Skeletal muscle satellite cell (primary cell): ENCODE measurements around the gene ALG5.

Experiments
- H3K27me3 ChIP-seq: 2 replicates; pipeline ENCODE4 v1.7.0; 2013; ENCODE audit warnings: low read length; ENCODE audit not compliant: control insufficient read depth, insufficient read depth
- H3K36me3 ChIP-seq: 2 replicates; pipeline ENCODE4 v1.7.0; 2013; ENCODE audit warnings: mild to moderate bottlenecking, control low read depth, low read length; ENCODE audit not compliant: insufficient read depth
- H3K4me1 ChIP-seq: 2 replicates; pipeline ENCODE4 v1.7.0; 2013; ENCODE audit warnings: low read length; ENCODE audit not compliant: control insufficient read depth, insufficient read depth
- H3K4me2 ChIP-seq: 2 replicates; pipeline ENCODE4 v1.7.0; 2013; ENCODE audit warnings: mild to moderate bottlenecking, low read length
- H3K4me3 ChIP-seq: 2 replicates; pipeline ENCODE4 v1.7.0; 2013; ENCODE audit warnings: low read length
- H3K9ac ChIP-seq: 2 replicates; pipeline ENCODE4 v1.7.0; 2013; ENCODE audit warnings: mild to moderate bottlenecking, low read depth, low read length, moderate library complexity
- H3K9me3 ChIP-seq: replicated peaks from 2 replicates; pipeline ENCODE4 v1.7.0; 2013; ENCODE audit warnings: mild to moderate bottlenecking, control low read depth, low read length

Gene ALG5

DNA sequence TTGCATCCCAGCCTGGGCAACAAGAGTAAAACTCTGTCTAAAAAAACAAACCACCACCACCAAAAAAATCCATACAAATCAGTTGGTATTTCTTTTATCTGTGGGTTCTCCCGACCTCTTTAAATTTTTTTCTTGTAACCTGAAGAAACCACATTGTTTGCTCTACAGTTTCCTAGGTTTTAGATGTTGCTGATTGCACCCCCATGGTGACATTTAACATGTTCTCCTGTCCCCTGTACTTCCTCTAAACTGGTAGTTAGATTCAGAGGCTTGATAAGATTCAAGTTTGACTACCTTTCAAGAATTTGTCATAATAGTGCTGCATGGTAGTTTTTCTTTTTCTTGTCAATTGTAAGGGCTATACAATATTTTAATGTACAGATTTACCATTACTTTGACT is 24.0 kb downstream of the ALG5 start:
- H3K9me3 ChIP-seq = no peaks in the 10 kb centered on the region
- peaks cover 37% of the 10 kb centered on the region for H3K36me3 ChIP-seq
- H3K4me2 ChIP-seq = no peak overlapping the region
- no peak overlapping the region for H3K9ac ChIP-seq
- no peaks in the 10 kb centered on the region for H3K27me3 ChIP-seq
- no peak overlapping the region for H3K4me3 ChIP-seq
- H3K4me1 ChIP-seq = peaks cover 5% of the 10 kb centered on the region

- no peaks in the 10 kb centered on the region for H3K27me3 ChIP-seq
- H3K9ac ChIP-seq = no peak overlapping the region
- H3K4me1 ChIP-seq = no peaks in the 10 kb centered on the region
- H3K4me2 ChIP-seq = no peak overlapping the region
- H3K36me3 ChIP-seq = peaks cover 31% of the 10 kb centered on the region
- no peaks in the 10 kb centered on the region for H3K9me3 ChIP-seq
- no peak overlapping the region for H3K4me3 ChIP-seq
Observed at GRCh38 chr13:36973621-36974295, 25.4 kb downstream of the ALG5 start.

DNA sequence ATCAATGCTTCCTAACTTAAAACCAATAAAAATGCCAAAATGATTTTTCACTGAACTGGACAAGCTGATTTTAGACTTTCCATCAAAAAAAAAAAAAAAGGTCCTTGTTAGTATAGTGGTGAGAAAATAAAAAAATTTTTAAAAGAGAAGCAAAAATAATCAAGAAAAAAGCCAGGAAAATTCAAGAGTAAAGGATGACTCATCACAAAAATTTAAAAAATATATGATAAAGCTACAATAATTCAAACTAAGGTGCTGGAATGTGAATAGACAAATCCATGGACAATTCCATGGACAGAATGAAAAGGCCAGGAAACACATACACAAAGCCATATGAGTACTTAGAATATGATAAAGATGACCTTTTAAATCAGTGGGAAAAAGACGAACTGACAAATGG is 26.1 kb downstream of the ALG5 start:
- Histone ChIP-seq H3K9ac (no peak overlapping the region), H3K4me1 (no peaks in the 10 kb centered on the region), H3K4me2 (no peak overlapping the region), H3K27me3 (no peaks in the 10 kb centered on the region), H3K4me3 (no peak overlapping the region), H3K36me3 (peaks cover 38% of the 10 kb centered on the region), H3K9me3 (no peaks in the 10 kb centered on the region)

GRCh38 chr13:36966404-36966803 is 32.7 kb downstream of the ALG5 start:
- Histone ChIP-seq H3K9me3 (no peaks in the 10 kb centered on the region), H3K9ac (peak overlapping the region; percentile 62), H3K4me2 (peak overlapping the region; percentile 70), H3K4me1 (peaks cover 16% of the 10 kb centered on the region), H3K4me3 (no peak overlapping the region), H3K36me3 (peaks cover 40% of the 10 kb centered on the region), H3K27me3 (no peaks in the 10 kb centered on the region)

DNA sequence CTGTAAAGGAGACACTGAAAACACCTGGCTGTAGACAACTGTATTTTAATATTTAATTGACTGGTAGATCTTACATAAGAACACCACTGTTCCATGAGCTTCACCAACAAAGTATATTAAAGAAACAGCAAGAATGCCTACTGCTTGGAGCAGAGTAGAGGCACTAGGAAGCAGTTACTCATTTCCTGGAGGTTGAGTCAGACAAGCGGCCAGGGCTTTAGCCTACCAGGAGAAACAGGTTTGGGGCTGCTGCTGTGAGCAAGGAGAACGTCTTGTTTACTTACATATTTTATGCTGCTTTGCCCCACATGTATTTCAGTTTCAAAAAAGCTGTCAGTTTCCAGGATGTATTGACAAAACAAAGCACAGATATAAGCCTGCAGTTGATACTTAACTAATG is 33.4 kb downstream of the ALG5 start:
- Histone ChIP-seq H3K4me1 (peaks cover 16% of the 10 kb centered on the region), H3K9me3 (no peaks in the 10 kb centered on the region), H3K27me3 (no peaks in the 10 kb centered on the region), H3K36me3 (peaks cover 45% of the 10 kb centered on the region), H3K4me2 (peak overlapping the region; percentile 70), H3K9ac (peak overlapping the region; percentile 62), H3K4me3 (no peak overlapping the region)

- Histone ChIP-seq H3K4me2 (no peak overlapping the region), H3K27me3 (no peaks in the 10 kb centered on the region), H3K4me3 (no peak overlapping the region), H3K4me1 (peaks cover 5% of the 10 kb centered on the region), H3K9ac (no peak overlapping the region), H3K9me3 (no peaks in the 10 kb centered on the region), H3K36me3 (peaks cover 36% of the 10 kb centered on the region)
Observed at GRCh38 chr13:36959456-36960116, 39.6 kb downstream of the ALG5 start.

DNA sequence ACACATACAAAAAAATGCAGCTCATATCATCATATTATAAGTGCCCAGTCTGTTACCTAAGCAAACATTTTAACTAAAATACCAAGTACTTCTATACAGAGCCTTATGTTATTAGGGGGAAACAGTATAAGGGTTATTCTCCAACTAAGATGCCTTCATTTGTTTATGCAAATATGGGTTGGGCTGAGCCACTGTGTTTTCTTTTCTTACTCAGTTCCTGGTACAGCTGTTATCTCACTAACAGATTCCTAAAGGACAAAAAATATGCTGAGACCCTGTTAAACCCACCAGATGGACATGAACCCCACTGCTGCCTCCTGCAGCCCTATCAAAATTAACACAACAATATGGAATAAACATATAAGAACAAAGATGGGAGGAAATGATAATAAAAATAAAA is 44.6 kb downstream of the ALG5 start:
- Histone ChIP-seq H3K27me3 (no peaks in the 10 kb centered on the region), H3K36me3 (peaks cover 34% of the 10 kb centered on the region), H3K4me3 (no peak overlapping the region), H3K4me1 (peaks cover 7% of the 10 kb centered on the region), H3K9me3 (no peaks in the 10 kb centered on the region), H3K4me2 (no peak overlapping the region), H3K9ac (no peak overlapping the region)

DNA sequence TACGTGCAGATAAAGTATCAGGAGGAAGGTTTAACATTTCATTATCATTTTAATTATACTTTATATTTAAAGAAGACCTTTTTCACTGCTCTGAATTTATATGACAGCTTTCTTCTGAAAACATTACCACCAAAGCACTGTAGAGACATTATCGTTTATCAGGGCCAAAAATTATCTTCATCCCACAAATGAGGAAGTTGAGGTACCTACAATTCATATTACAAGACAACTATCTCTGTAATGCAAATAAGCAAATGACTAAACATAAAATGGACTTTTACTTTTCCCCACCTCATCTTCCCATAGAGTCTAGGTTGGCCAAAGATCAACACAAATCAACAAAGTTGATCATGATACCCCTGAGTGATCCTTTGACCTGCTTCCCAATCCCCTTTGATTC is 48.2 kb downstream of the ALG5 start:
- H3K4me3 ChIP-seq = no peak overlapping the region

GRCh38 chr13:36950330-36950729 is 48.8 kb downstream of the ALG5 start:
- Histone ChIP-seq H3K9ac (no peak overlapping the region), H3K4me3 (no peak overlapping the region), H3K27me3 (no peaks in the 10 kb centered on the region), H3K4me1 (peaks cover 7% of the 10 kb centered on the region), H3K36me3 (peaks cover 31% of the 10 kb centered on the region), H3K9me3 (no peaks in the 10 kb centered on the region), H3K4me2 (no peak overlapping the region)

More for the DNA sequence above, 48.2 kb downstream of the ALG5 start:
- Histone ChIP-seq H3K9ac (no peak overlapping the region), H3K4me1 (peaks cover 7% of the 10 kb centered on the region), H3K9me3 (no peaks in the 10 kb centered on the region), H3K36me3 (peaks cover 31% of the 10 kb centered on the region), H3K27me3 (no peaks in the 10 kb centered on the region), H3K4me2 (no peak overlapping the region)

GRCh38 chr13:36945078-36945477 is 54.1 kb downstream of the ALG5 start:
- Histone ChIP-seq H3K9me3 (no peaks in the 10 kb centered on the region), H3K36me3 (peaks cover 10% of the 10 kb centered on the region), H3K9ac (no peak overlapping the region), H3K4me2 (no peak overlapping the region), H3K27me3 (no peaks in the 10 kb centered on the region), H3K4me1 (no peaks in the 10 kb centered on the region), H3K4me3 (no peak overlapping the region)

GRCh38 chr13:36925603-36926002 is 73.5 kb downstream of the ALG5 start:
- no peak overlapping the region for H3K9ac ChIP-seq
- no peaks in the 10 kb centered on the region for H3K36me3 ChIP-seq
- H3K9me3 ChIP-seq = no peaks in the 10 kb centered on the region
- H3K27me3 ChIP-seq = no peaks in the 10 kb centered on the region
- no peak overlapping the region for H3K4me3 ChIP-seq
- no peaks in the 10 kb centered on the region for H3K4me1 ChIP-seq
- no peak overlapping the region for H3K4me2 ChIP-seq

DNA sequence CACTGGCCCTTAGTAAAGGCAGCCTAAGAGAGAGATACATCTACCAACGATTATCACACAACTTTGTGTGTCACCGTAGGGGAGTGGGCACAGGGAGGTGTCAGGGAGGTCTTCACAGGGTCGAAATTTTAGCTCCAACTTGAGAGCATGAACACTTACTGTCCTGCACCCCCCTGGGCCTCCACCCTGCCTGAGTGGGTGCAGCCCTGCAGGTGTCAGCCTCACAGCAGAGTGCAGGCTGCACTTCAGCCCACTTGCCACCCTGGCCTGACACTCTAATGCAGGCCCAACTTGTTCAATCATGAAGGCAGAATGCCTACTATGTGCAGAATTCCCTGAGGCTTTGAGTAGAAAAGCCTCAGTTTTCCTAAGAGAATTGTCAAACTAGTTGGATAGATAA is 75.1 kb downstream of the ALG5 start:
- H3K9me3 ChIP-seq = no peaks in the 10 kb centered on the region
- no peaks in the 10 kb centered on the region for H3K36me3 ChIP-seq
- no peak overlapping the region for H3K9ac ChIP-seq
- H3K4me3 ChIP-seq = no peak overlapping the region
- no peak overlapping the region for H3K4me2 ChIP-seq
- H3K27me3 ChIP-seq = no peaks in the 10 kb centered on the region
- no peaks in the 10 kb centered on the region for H3K4me1 ChIP-seq
